PC-9 (cell line): ENCODE results near the gene CYP1A2. TPM values are rescaled to one million over a fixed set of nuclear protein-coding genes. Genes with fewer than 3 reads are reported as not detected.

Experiments used
- BruUV-seq: library from RNA; stranded (reverse); fragments of 400-500 nt; replicated peaks from 2 replicates; lab custom pipeline; 2021; lab: Mats Ljungman, UMichigan
- CTCF ChIA-PET: fragments of 300-600 bp; sonication (Branson Sonifier 250); formaldehyde crosslinking; loops from one replicate; lab custom pipeline; 2022; ENCODE audit warnings: antibody characterized with exemption; lab: Charles Lee
- POLR2A ChIA-PET: fragments of 300-600 bp; sonication (Branson Sonifier 250); formaldehyde crosslinking; loops from one replicate; lab custom pipeline; 2022; ENCODE audit warnings: antibody characterized with exemption; ENCODE audit not compliant: unreplicated experiment; lab: Charles Lee
- DNase-seq, 2 experiments: peaks; one replicate each; pipeline versions ENCODE4 v3.0.0 to v3.0.0-alpha.2; 2015 to 2022; ENCODE audit warnings: mixed read lengths in 1 of 2
- H2AFZ ChIP-seq: fragments of 200-600 bp; sonication (generic); 2 replicates; pipeline ENCODE4 v1.8.1; 2017; ENCODE audit warnings: antibody characterized with exemption
- H3F3A ChIP-seq: fragments of 200-600 bp; sonication (generic); 2 replicates; pipeline ENCODE4 v1.8.1; 2017; ENCODE audit warnings: antibody characterized with exemption, mild to moderate bottlenecking, low read depth; ENCODE audit not compliant: insufficient read depth
- H3K27ac ChIP-seq: fragments of 200-600 bp; sonication (generic); 2 replicates; pipeline ENCODE4 v1.6.1; 2016; ENCODE audit warnings: mixed run types
- H3K27me3 ChIP-seq: fragments of 200-600 bp; sonication (generic); 2 replicates; pipeline ENCODE4 v1.6.1; 2016; ENCODE audit warnings: low read depth, mixed run types; ENCODE audit not compliant: insufficient read depth
- H3K36me3 ChIP-seq: fragments of 200-600 bp; sonication (generic); 2 replicates; pipeline ENCODE4 v1.6.1; 2016; ENCODE audit warnings: low read depth, mixed run types
- H3K4me1 ChIP-seq: fragments of 200-600 bp; sonication (generic); replicated peaks from 2 replicates; pipeline ENCODE4 v1.6.1; 2016; ENCODE audit warnings: mixed run types; ENCODE audit not compliant: insufficient read depth
- H3K4me2 ChIP-seq: fragments of 200-600 bp; sonication (generic); 2 replicates; pipeline ENCODE4 v1.6.1; 2017; ENCODE audit warnings: mixed run types
- H3K4me3 ChIP-seq: fragments of 200-600 bp; sonication (generic); 2 replicates; pipeline ENCODE4 v1.6.1; 2016; ENCODE audit warnings: mixed run types
- H3K79me2 ChIP-seq: fragments of 200-600 bp; sonication (generic); 2 replicates; pipeline ENCODE4 v1.6.1; 2017; ENCODE audit warnings: low read depth, mixed run types
- H3K9me2 ChIP-seq: fragments of 200-600 bp; sonication (generic); 2 replicates; pipeline ENCODE4 v1.8.1; 2017; ENCODE audit warnings: mild to moderate bottlenecking; ENCODE audit not compliant: insufficient read depth
- H3K9me3 ChIP-seq: fragments of 200-600 bp; sonication (generic); 2 replicates; pipeline ENCODE4 v1.8.1; 2016; ENCODE audit warnings: low read depth; ENCODE audit not compliant: insufficient read depth
- H4K20me1 ChIP-seq: fragments of 200-600 bp; sonication (generic); 2 replicates; pipeline ENCODE4 v1.8.1; 2017; ENCODE audit not compliant: insufficient read depth
- CTCF ChIP-seq: fragments of 200-600 bp; sonication (generic); conservative IDR thresholded peaks from 2 replicates; pipeline ENCODE4 v1.6.1; 2017; ENCODE audit warnings: mixed run types, antibody characterized with exemption, mild to moderate bottlenecking, moderate library complexity
- EZH2 ChIP-seq: fragments of 200-600 bp; sonication (generic); IDR thresholded peaks from 2 replicates; pipeline ENCODE4 v1.8.0; 2017; ENCODE audit warnings: antibody characterized with exemption, low read depth
- intact Hi-C: fragments of 100-400 bp; cut with micrococcal nuclease; formaldehyde crosslinking; loops from one replicate; pipeline ENCODE4 v1.10.0; 2022; ENCODE audit not compliant: unreplicated experiment
- total RNA-seq: library from RNA; stranded (reverse); gene quantifications from 2 replicates; pipeline ENCODE4 v1.2.3, GENCODE V29; 2021

The CYP1A2 gene
- total RNA-seq, 1 experiment from 2014 or later = not detected

- Histone ChIP-seq H3K4me1 (0 out of 2 replicates have a peak, but pooled peaks cover 4% of the 10 kb centered on the region), H4K20me1 (peaks cover 29% of the 10 kb centered on the region), H3K27me3 (no peaks in the 10 kb centered on the region), H3F3A (no peaks in the 10 kb centered on the region), H3K4me3 (no peak overlapping the region), H2AFZ (no peak overlapping the region), H3K36me3 (0 out of 2 replicates have a peak, but pooled peaks cover 6% of the 10 kb centered on the region), H3K79me2 (peaks cover 16% of the 10 kb centered on the region), H3K4me2 (no peak overlapping the region), H3K27ac (no peak overlapping the region), H3K9me2 (no peaks in the 10 kb centered on the region), H3K9me3 (no peaks in the 10 kb centered on the region)
- BruUV-seq = no TSS peak
- POLR2A ChIA-PET = no interaction called here
- no peak for TF ChIP-seq CTCF
- TF ChIP-seq EZH2 = no peak
- CTCF ChIA-PET = no interaction called here
- DNase-seq = no peak
- intact Hi-C loops = no loop called here
Observed at GRCh38 chr15:74794970-74795349, 46.3 kb downstream of the CYP1A2 start.

- CTCF ChIA-PET = interaction anchor here (0.6 to 0.7 kb wide), 2 partner anchors 13 to 162 kb away, joined by 6 to 9 read pairs; no protein-coding TSS in a partner anchor
- intact Hi-C loops = no loop called here
- Histone ChIP-seq H3K4me1 (0 out of 2 replicates have a peak, but pooled peaks cover 8% of the 10 kb centered on the region), H3K27me3 (no peaks in the 10 kb centered on the region), H3K4me3 (no peak overlapping the region), H3K9me2 (no peaks in the 10 kb centered on the region), H3K27ac (no peak overlapping the region), H3F3A (no peaks in the 10 kb centered on the region; the same call in 1 of the 2 replicates), H3K9me3 (no peaks in the 10 kb centered on the region), H3K79me2 (peaks cover 15% of the 10 kb centered on the region), H3K36me3 (0 out of 2 replicates have a peak, but pooled peaks cover 4% of the 10 kb centered on the region), H3K4me2 (no peak overlapping the region), H2AFZ (no peak overlapping the region), H4K20me1 (peaks cover 33% of the 10 kb centered on the region)
- no peak for TF ChIP-seq EZH2
- TF ChIP-seq CTCF = no peak
- POLR2A ChIA-PET = interaction anchor here (0.7 kb wide), 1 partner anchor 19 kb away, joined by 10 read pairs; no protein-coding TSS in a partner anchor
- no TSS peak for BruUV-seq
- no peak for DNase-seq
Observed at GRCh38 chr15:74795966-74796625, 47.5 kb downstream of the CYP1A2 start.

GRCh38 chr15:74798388-74799254, 50.0 kb downstream of the CYP1A2 start:
- TF ChIP-seq EZH2 (no peak), CTCF (no peak)
- Histone ChIP-seq H3K4me3 (no peak overlapping the region), H3K79me2 (no peaks in the 10 kb centered on the region; the same call in 1 of the 2 replicates)

More at GRCh38 chr15:74798388-74799254, 50.0 kb downstream of the CYP1A2 start:
- no peak for DNase-seq
- Histone ChIP-seq H3K9me3 (no peaks in the 10 kb centered on the region), H3K4me2 (no peak overlapping the region), H3K4me1 (0 out of 2 replicates have a peak, but pooled peaks cover 8% of the 10 kb centered on the region), H3K27ac (no peak overlapping the region), H4K20me1 (peaks cover 15% of the 10 kb centered on the region), H3K36me3 (no peaks in the 10 kb centered on the region), H3F3A (no peaks in the 10 kb centered on the region; the same call in 1 of the 2 replicates), H2AFZ (no peak overlapping the region), H3K27me3 (no peaks in the 10 kb centered on the region), H3K9me2 (no peaks in the 10 kb centered on the region)
- intact Hi-C loops = no loop called here
- ChIA-PET CTCF (interaction anchor here (1.2 kb wide), 1 partner anchor 28 kb away, joined by 5 read pairs; no protein-coding TSS in a partner anchor), POLR2A (no interaction called here)
- BruUV-seq = no TSS peak
